ENCODE data around the gene MYO10.

DNA sequence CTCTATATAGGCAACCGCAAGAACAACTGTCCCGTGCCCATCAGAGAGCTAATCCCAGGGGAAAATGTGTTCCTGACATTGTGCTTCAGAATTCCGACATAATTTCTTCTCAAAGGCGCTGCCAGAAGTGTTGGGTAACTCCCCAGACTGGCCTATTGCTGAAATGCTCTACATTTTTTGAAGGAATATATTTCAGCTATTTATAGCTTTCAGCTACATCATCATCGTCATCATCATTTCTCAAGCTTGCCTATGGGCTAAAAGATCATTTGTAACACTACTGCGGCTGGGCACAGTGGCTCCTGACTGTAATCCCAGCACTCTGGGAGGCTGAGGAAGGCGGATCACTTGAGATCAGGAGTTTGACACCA, 49.7 kb downstream of the MYO10 start:
- TF ChIP-seq, protein P1, sequence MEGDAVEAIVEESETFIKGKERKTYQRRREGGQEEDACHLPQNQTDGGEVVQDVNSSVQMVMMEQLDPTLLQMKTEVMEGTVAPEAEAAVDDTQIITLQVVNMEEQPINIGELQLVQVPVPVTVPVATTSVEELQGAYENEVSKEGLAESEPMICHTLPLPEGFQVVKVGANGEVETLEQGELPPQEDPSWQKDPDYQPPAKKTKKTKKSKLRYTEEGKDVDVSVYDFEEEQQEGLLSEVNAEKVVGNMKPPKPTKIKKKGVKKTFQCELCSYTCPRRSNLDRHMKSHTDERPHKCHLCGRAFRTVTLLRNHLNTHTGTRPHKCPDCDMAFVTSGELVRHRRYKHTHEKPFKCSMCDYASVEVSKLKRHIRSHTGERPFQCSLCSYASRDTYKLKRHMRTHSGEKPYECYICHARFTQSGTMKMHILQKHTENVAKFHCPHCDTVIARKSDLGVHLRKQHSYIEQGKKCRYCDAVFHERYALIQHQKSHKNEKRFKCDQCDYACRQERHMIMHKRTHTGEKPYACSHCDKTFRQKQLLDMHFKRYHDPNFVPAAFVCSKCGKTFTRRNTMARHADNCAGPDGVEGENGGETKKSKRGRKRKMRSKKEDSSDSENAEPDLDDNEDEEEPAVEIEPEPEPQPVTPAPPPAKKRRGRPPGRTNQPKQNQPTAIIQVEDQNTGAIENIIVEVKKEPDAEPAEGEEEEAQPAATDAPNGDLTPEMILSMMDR (IDR thresholded peaks at IDR 0.05): no peak
- TF ChIP-seq POLR2AphosphoS5 (IDR thresholded peaks at IDR 0.05) (no peak), POLR2A (IDR thresholded peaks at IDR 0.05) (no peak)
